NOMO-1 treated with DMSO at 0.1 percent for 48 hours (cell line): Measurements from ENCODE around the gene LCMT2.

Experiments used
- DNase-seq: peaks from one replicate; lab custom pipeline; 2025; ENCODE audit not compliant: unreplicated experiment; lab: John Stamatoyannopoulos, UW

The LCMT2 gene

GRCh38 chr15:43329960-43330779, at the start of gene LCMT2:
Gene LCMT2 (minus strand): TSS chr15:43330573. CDS start chr15:43330489, 84 bp downstream.
- peak; percentile 87 for DNase-seq

GRCh38 chr15:43378601-43379000, 48.2 kb upstream of the LCMT2 start:
- no peak for DNase-seq

GRCh38 chr15:43376017-43376705, 45.8 kb upstream of the LCMT2 start:
- peak; percentile 6 for DNase-seq

- peak; percentile 71 for DNase-seq
Measured at GRCh38 chr15:43370975-43371974, 40.9 kb upstream of the LCMT2 start, which contains the start of the genes TUBGCP4 and ZSCAN29. Gene TUBGCP4 (plus strand): TSS chr15:43371101. CDS start chr15:43371355, 254 bp downstream. Gene ZSCAN29 (minus strand): TSS chr15:43371043. CDS start chr15:43369913, 1,130 bp downstream.

- DNase-seq = peak; percentile 38
Measured at GRCh38 chr15:43370310-43370974, 40.1 kb upstream of the LCMT2 start.

- DNase-seq = no peak
Measured at GRCh38 chr15:43361313-43361903, 31.0 kb upstream of the LCMT2 start.

GRCh38 chr15:43360821-43361220, 30.4 kb upstream of the LCMT2 start:
- no peak for DNase-seq

- no peak for DNase-seq
Measured at GRCh38 chr15:43352693-43353382, 22.5 kb upstream of the LCMT2 start.

- no peak for DNase-seq
Measured at GRCh38 chr15:43347114-43347513, 16.7 kb upstream of the LCMT2 start.

GRCh38 chr15:43346305-43346704, 15.9 kb upstream of the LCMT2 start:
- DNase-seq = no peak

- no peak for DNase-seq
Measured at GRCh38 chr15:43330780-43331087, 361 bp upstream of the LCMT2 start.

- DNase-seq = no peak
Measured at GRCh38 chr15:43329217-43329959, 985 bp downstream of the LCMT2 start.

GRCh38 chr15:43325039-43325684, 5.2 kb downstream of the LCMT2 start:
- peak; percentile 12 for DNase-seq

GRCh38 chr15:43318990-43319771, 11.2 kb downstream of the LCMT2 start:
- DNase-seq = no peak

- DNase-seq = no peak
Measured at GRCh38 chr15:43317566-43318184, 12.7 kb downstream of the LCMT2 start.

- no peak for DNase-seq
Measured at GRCh38 chr15:43316971-43317346, 13.4 kb downstream of the LCMT2 start.
